ENCODE results near the gene ATRNL1.

DNA sequence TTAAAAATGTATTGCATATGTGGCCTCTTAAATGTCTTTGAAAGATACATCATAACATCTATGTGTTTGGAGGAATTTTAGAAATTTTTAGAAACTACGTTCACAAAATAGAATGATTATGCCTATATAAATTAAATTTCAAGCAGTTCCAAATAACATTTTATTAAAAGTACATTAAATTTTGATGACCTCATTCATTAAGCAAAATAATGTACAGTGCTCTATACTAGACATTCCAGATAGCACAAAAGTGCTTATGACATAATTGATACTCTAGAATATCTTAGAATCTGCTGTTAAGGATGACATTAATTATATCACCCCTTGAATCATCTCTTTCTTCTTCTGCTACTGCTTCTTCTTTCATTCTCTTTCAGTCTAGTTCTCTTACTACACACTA, 650.9 kb downstream of the ATRNL1 start:
- TF ChIP-seq, protein P1, sequence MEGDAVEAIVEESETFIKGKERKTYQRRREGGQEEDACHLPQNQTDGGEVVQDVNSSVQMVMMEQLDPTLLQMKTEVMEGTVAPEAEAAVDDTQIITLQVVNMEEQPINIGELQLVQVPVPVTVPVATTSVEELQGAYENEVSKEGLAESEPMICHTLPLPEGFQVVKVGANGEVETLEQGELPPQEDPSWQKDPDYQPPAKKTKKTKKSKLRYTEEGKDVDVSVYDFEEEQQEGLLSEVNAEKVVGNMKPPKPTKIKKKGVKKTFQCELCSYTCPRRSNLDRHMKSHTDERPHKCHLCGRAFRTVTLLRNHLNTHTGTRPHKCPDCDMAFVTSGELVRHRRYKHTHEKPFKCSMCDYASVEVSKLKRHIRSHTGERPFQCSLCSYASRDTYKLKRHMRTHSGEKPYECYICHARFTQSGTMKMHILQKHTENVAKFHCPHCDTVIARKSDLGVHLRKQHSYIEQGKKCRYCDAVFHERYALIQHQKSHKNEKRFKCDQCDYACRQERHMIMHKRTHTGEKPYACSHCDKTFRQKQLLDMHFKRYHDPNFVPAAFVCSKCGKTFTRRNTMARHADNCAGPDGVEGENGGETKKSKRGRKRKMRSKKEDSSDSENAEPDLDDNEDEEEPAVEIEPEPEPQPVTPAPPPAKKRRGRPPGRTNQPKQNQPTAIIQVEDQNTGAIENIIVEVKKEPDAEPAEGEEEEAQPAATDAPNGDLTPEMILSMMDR (IDR thresholded peaks at IDR 0.05; ENCODE audit: low read depth, low read length, missing input control): no peak
- TF ChIP-seq HNF4G (IDR thresholded peaks at IDR 0.05): no peak
- no peak for TF ChIP-seq RAD21 (IDR thresholded peaks at IDR 0.05)
- TF ChIP-seq, protein P2, sequence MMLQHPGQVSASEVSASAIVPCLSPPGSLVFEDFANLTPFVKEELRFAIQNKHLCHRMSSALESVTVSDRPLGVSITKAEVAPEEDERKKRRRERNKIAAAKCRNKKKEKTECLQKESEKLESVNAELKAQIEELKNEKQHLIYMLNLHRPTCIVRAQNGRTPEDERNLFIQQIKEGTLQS (IDR thresholded peaks at IDR 0.05): no peak
- TF ChIP-seq, protein P3, sequence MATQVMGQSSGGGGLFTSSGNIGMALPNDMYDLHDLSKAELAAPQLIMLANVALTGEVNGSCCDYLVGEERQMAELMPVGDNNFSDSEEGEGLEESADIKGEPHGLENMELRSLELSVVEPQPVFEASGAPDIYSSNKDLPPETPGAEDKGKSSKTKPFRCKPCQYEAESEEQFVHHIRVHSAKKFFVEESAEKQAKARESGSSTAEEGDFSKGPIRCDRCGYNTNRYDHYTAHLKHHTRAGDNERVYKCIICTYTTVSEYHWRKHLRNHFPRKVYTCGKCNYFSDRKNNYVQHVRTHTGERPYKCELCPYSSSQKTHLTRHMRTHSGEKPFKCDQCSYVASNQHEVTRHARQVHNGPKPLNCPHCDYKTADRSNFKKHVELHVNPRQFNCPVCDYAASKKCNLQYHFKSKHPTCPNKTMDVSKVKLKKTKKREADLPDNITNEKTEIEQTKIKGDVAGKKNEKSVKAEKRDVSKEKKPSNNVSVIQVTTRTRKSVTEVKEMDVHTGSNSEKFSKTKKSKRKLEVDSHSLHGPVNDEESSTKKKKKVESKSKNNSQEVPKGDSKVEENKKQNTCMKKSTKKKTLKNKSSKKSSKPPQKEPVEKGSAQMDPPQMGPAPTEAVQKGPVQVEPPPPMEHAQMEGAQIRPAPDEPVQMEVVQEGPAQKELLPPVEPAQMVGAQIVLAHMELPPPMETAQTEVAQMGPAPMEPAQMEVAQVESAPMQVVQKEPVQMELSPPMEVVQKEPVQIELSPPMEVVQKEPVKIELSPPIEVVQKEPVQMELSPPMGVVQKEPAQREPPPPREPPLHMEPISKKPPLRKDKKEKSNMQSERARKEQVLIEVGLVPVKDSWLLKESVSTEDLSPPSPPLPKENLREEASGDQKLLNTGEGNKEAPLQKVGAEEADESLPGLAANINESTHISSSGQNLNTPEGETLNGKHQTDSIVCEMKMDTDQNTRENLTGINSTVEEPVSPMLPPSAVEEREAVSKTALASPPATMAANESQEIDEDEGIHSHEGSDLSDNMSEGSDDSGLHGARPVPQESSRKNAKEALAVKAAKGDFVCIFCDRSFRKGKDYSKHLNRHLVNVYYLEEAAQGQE (IDR thresholded peaks at IDR 0.05): no peak
- no peak for TF ChIP-seq JUND (IDR thresholded peaks at IDR 0.05)

Measured in liver (tissue), 3 donors.